Right cardiac atrium (tissue), 5 donors: ENCODE results near the gene CASP5. TPM values are rescaled to one million over a fixed set of nuclear protein-coding genes. Genes with fewer than 3 reads are reported as not detected.
"Not testable (repeated sequence)": the region's sequence is repeated elsewhere in the genome, so short reads cannot be mapped to it uniquely, and the experiment has no call there.

ENCODE experiments used
- ATAC-seq, 2 donors: fragments of 200-7000 bp; cut with Tn5 transposase; one replicate each; pipeline versions ENCODE4 v1.8.0 to v1.9.1; 2020; ENCODE audit warnings: moderate library complexity in 2 of 2, mild to moderate bottlenecking in 1 of 2
- DNase-seq, 3 donors: peaks; one replicate each; pipeline ENCODE4 v3.0.0-alpha.2; 2020
- H3K27ac ChIP-seq: one replicate; pipeline ENCODE4 v1.5.1; 2013; ENCODE audit warnings: mild to moderate bottlenecking, low read length, control low read depth, moderate library complexity
- H3K27me3 ChIP-seq: one replicate; pipeline ENCODE4 v1.6.1; 2013; ENCODE audit not compliant: control insufficient read depth, insufficient read depth
- H3K4me1 ChIP-seq: one replicate; pipeline ENCODE4 v1.6.1; 2013; ENCODE audit warnings: low read length; ENCODE audit not compliant: control insufficient read depth, insufficient read depth
- H3K4me3 ChIP-seq: one replicate; pipeline ENCODE4 v1.5.1; 2013; ENCODE audit warnings: low read length, control low read depth
- H3K9me3 ChIP-seq: one replicate; pipeline ENCODE4 v1.6.1; 2013; ENCODE audit warnings: low read length; ENCODE audit not compliant: control insufficient read depth
- WGBS: extraction: QIAGEN DNeasy Blood & Tissue Kit; methylation state at CpG from one replicate; pipeline ENCODE4 v1.1.7; 2013; 5-methylcytosine and 5-hydroxymethylcytosine counted together
- intact Hi-C, 4 donors: fragments of 100-400 bp; cut with DNase I; formaldehyde crosslinking; loops; one replicate each; pipeline versions ENCODE4 v1.11.0 to v1.14.0; 2022 to 2023
- polyA plus RNA-seq: library from polyadenylated mRNA; stranded (reverse); fragments of 200-250 nt; gene quantifications from one replicate; pipeline ENCODE4 v1.2.3, GENCODE V29; 2013
- total RNA-seq, 4 donors: library from RNA; stranded (reverse); fragmentation: NEBNext Ultra II Directional; extraction: Animal tissue kit (Norgen Biotek cat#: 25700); gene quantifications; one replicate each; pipeline ENCODE4 v1.2.1, GENCODE V29; 2021
- donor health status: healthy with polysubstance abuse.
- donor health status: DM: no; HTN: yes; CAD: no.
- donor health status: DM: no; HTN: no; CAD: no.
- donor health status: DM: no; HTN: yes; CAD: no; lungs with severe emphysema.
- donor health status: DM: yes; HTN: yes; CAD: no.

The CASP5 gene
- total and polyA plus RNA-seq, 5 donors, result 0.23 TPM; not detected in 4

GRCh38 chr11:104995001-104995408, 28.0 kb downstream of the CASP5 start:
- no peaks in the 10 kb centered on the region for H3K4me1 ChIP-seq
- DNase-seq, result no peak
- intact Hi-C loops, result no loop called here
- WGBS, result 58% methylated on average over 2 of the region's 2 CpGs
- H3K27me3 ChIP-seq, result no peaks in the 10 kb centered on the region
- ATAC-seq, result no peak
- no peaks in the 10 kb centered on the region for H3K9me3 ChIP-seq
- H3K4me3 ChIP-seq, result no peak overlapping the region
- no peak overlapping the region for H3K27ac ChIP-seq

DNA sequence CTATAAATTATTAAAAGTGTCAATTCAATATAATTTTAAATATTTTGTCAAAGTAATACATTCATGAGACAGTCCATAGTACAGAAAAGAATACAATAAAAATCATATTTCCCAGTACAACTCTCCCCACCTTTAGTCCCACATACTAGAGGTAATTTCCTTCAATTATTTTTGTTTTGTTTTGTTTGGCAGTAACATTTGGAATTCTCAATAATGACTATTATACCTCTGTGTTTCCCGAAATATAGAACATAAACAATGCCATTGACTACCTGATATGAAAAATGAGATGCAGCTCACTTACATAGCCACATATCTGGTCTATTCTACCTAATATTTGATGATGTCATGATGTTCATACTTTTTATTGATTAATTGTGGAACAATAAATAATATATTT, 30.2 kb downstream of the CASP5 start:
- Histone ChIP-seq H3K4me3 (no peak overlapping the region), H3K27me3 (no peaks in the 10 kb centered on the region), H3K27ac (no peak overlapping the region), H3K9me3 (no peaks in the 10 kb centered on the region), H3K4me1 (no peaks in the 10 kb centered on the region)
- intact Hi-C loops, result no loop called here
- no peak for DNase-seq
- 68% methylated on average over 1 of the region's 1 CpG for WGBS
- ATAC-seq, result no peak

- WGBS, result 93% methylated on average over 4 of the region's 4 CpGs
- no peak overlapping the region for H3K4me3 ChIP-seq
- H3K27me3 ChIP-seq, result no peaks in the 10 kb centered on the region
- DNase-seq (no peak), ATAC-seq (no peak)
- H3K9me3 ChIP-seq, result no peaks in the 10 kb centered on the region
- no peaks in the 10 kb centered on the region for H3K4me1 ChIP-seq
- intact Hi-C loops, result no loop called here
- H3K27ac ChIP-seq, result no peak overlapping the region
These were observed 31.0 kb downstream of the CASP5 start for GRCh38 chr11:104991994-104992393.

GRCh38 chr11:104984808-104985207, 38.2 kb downstream of the CASP5 start:
- Histone ChIP-seq H3K4me3 (no peak overlapping the region), H3K9me3 (no peaks in the 10 kb centered on the region), H3K27me3 (no peaks in the 10 kb centered on the region), H3K4me1 (no peaks in the 10 kb centered on the region), H3K27ac (no peak overlapping the region)
- ATAC-seq (no peak), DNase-seq (no peak)
- 45% methylated on average over 3 of the region's 3 CpGs for WGBS
- intact Hi-C loops, result no loop called here

DNA sequence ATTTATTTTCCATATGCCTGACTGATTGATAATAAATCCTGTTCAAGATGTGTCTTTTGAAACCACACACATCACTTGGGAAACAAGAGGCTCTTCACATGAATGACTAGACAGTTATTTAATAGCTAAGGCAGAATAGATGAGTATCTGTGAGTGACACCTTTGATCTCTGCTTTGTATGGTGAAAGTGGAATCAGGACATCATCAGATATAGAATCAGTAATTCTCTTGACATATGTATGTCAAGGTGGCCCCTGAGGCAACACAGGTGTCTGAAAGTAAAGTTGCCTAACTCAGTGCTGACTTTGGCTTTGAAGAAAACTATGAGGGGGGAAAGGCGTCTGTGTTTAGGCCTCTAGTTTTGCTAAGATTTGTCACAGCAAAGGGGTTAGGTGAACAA, 43.1 kb downstream of the CASP5 start:
- Histone ChIP-seq H3K27ac (no peak overlapping the region), H3K4me1 (no peaks in the 10 kb centered on the region), H3K9me3 (no peaks in the 10 kb centered on the region), H3K27me3 (no peaks in the 10 kb centered on the region), H3K4me3 (no peak overlapping the region)
- intact Hi-C loops, result no loop called here
- no peak for DNase-seq
- ATAC-seq, result no peak
- 95% methylated on average over 1 of the region's 1 CpG for WGBS

DNA sequence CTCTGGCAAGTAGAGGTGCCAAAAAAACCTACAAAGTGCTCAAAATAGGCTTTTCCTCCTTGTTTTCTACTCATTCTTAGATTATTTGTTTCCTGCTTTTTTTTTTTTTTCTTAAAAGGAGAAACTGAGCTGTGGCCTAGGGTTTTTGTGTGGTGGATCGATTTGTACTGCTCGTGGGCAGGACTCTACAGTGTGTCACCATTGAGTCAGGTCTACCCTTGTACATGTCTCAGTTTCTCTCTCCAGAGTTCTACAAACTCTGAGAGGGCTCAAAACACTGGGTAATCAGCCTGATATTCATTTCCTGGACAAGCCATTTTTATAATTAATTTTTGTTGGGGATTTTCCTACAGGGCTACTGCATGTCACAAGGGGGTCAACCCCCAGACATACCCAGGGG, 49.4 kb downstream of the CASP5 start:
- intact Hi-C loops, result no loop called here

GRCh38 chr11:104972924-104973323, 50.0 kb downstream of the CASP5 start:
- intact Hi-C loops, result not testable (repeated sequence)

More for the DNA sequence above, 49.4 kb downstream of the CASP5 start:
- no peak overlapping the region for H3K27ac ChIP-seq
- ATAC-seq, result no peak
- DNase-seq, result no peak
- no peaks in the 10 kb centered on the region for H3K9me3 ChIP-seq
- H3K4me1 ChIP-seq, result no peaks in the 10 kb centered on the region
- no peaks in the 10 kb centered on the region for H3K27me3 ChIP-seq
- no peak overlapping the region for H3K4me3 ChIP-seq
- WGBS, result 87% methylated on average over 2 of the region's 2 CpGs

GRCh38 chr11:104970756-104971155, 52.2 kb downstream of the CASP5 start:
- Histone ChIP-seq H3K27ac (no peak overlapping the region), H3K4me1 (peaks cover under 1% of the 10 kb centered on the region), H3K4me3 (no peak overlapping the region), H3K9me3 (no peaks in the 10 kb centered on the region), H3K27me3 (no peaks in the 10 kb centered on the region)
- DNase-seq (no peak), ATAC-seq (no peak)
- intact Hi-C loops, result no loop called here

More at GRCh38 chr11:104972924-104973323, 50.0 kb downstream of the CASP5 start:
- DNase-seq, ATAC-seq, H3K27ac ChIP-seq, H3K4me3 ChIP-seq, H3K27me3 ChIP-seq, H3K4me1 ChIP-seq, H3K9me3 ChIP-seq: not testable (repeated sequence)
- 97% methylated on average over 8 of the region's 8 CpGs for WGBS

DNA sequence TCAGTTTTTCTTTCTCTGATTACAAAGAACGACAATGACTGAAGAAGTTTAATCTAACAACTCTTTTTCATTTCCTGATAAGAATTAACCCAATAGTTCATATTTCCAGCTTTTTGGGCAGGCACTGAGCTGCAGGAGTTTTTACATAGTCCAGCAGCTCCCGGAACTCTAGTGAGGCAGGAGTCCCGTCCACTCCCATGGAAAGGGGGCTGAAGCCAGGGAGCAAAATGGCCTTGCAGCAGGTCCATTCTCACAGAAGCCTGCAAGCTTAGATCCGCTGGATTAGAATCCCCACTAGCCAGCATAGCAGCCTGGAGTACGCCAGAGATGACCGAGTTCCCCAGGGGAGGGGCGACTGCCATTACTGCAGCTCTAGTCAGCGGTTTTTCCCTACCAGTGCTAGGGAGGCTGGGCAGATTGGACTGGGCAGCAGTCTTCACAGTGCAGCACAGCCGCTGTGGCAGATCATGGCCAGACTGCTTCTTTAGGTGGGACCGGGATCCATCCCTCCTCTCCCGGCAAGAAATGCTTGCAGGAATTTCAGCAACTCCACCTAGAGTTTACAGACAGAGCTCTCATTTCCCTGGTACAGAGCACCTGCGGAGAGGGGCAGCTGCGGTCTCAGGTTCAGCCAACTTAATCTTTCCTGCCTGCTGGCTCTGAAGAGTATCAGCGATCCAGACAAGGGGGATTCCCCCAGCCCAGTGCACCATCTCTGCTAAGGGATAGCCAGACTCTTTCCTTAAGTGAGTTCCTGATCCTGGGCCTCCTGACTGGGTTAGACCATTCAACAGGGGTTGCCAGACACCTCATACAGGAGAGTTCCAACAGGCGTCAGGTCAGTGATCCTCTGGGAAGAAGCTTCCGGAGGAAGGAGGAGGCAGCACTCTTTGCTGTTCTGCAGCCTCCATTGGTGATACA, 53.9 kb downstream of the CASP5 start:
- Histone ChIP-seq H3K9me3 (no peaks in the 10 kb centered on the region), H3K4me1 (peaks cover 2% of the 10 kb centered on the region), H3K27ac (peak overlapping the region; percentile 83), H3K27me3 (no peaks in the 10 kb centered on the region), H3K4me3 (peak overlapping the region; percentile 88)
- WGBS, result 41% methylated on average over 16 of the region's 16 CpGs
- intact Hi-C loops, result no loop called here
- ATAC-seq (peak; percentile 87 to 89), DNase-seq (peak; percentile 58 to 69 (median 68))

- Histone ChIP-seq H3K4me3 (peak within 1 kb of the TSS; percentile 88), H3K4me1 (peaks cover 2% of the 10 kb centered on the region), H3K27ac (peak within 1 kb of the TSS; percentile 83), H3K27me3 (no peaks in the 10 kb centered on the region), H3K9me3 (no peaks in the 10 kb centered on the region)
- peak; percentile 93 to 96 for ATAC-seq
- WGBS, result 14% methylated on average over 4 of the region's 4 CpGs
- DNase-seq, result no peak
- intact Hi-C loops, result no loop called here
These were observed 54.6 kb downstream of the CASP5 start, which contains the start of gene CASP4 for GRCh38 chr11:104968355-104968855. TSS of gene CASP4 (minus strand) at chr11:104968574. CDS start at chr11:104968525, 49 bp downstream.

- peak overlapping the region; percentile 17 for H3K27ac ChIP-seq
- H3K4me3 ChIP-seq, result peak overlapping the region; percentile 88
- no peak for DNase-seq
- no peak for ATAC-seq
- intact Hi-C loops, result no loop called here
- H3K4me1 ChIP-seq, result peaks cover 2% of the 10 kb centered on the region
- H3K9me3 ChIP-seq, result no peaks in the 10 kb centered on the region
- 22% methylated on average over 11 of the region's 11 CpGs for WGBS
- H3K27me3 ChIP-seq, result no peaks in the 10 kb centered on the region
These were observed 55.2 kb downstream of the CASP5 start for GRCh38 chr11:104967534-104968354.
